ENCODE data around the gene ADAMTSL5. TPM values are rescaled to one million over a fixed set of nuclear protein-coding genes. Genes with fewer than 3 reads are reported as not detected.

ADAMTSL5 gene
- total and polyA plus RNA-seq, 9 of the 15 experiments (the other 6 are each of a cell fraction or from before 2014, with no cell fraction given), result 1.0 to 11.6 (median 4.1) TPM

DNA sequence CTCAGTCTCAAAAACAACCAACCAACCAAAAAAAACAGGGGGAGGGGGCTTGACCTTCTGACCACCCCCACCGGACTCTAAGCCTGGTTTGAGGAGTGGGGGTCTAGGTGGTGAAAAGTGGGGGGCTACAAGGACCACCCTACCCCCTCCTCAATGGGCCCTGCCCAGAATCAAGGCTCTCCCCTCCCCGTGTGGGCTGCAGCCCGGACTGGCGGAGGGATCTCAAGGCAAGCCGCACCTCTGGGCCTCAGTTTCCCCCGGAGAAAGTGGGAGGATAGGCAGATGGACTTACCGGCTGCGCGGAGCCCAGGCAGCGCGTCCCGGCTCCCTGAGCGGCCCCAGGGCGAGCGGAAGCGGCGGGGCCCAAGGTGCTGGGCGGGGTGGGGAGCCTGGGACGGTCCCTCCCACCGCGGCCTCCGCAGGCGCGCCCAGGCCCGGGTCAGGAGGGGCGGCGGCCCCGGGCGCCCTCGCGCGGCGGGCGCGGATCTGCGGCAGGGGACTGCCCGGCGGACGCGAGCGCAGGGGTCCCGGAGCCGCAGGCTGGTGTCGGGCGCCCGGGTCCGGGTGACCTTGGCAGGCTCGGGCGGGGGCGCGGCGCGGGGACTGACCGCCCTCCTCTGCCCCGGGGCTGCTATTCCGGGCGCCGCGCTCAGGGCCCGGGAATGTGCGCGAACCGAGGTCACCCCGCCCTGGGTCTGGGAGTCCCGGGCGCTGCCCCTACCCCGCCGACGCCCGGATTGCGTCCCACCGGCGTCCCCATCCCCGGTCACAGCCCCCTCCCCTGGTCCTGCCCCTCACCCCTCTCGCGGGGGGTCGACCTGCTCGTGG, at the start of gene ADAMTSL5 (continued):
- TF ChIP-seq, protein P1, sequence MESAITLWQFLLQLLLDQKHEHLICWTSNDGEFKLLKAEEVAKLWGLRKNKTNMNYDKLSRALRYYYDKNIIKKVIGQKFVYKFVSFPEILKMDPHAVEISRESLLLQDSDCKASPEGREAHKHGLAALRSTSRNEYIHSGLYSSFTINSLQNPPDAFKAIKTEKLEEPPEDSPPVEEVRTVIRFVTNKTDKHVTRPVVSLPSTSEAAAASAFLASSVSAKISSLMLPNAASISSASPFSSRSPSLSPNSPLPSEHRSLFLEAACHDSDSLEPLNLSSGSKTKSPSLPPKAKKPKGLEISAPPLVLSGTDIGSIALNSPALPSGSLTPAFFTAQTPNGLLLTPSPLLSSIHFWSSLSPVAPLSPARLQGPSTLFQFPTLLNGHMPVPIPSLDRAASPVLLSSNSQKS (CRISPR knock-in tag; IDR thresholded peaks at IDR 0.05), result no peak
- TF ChIP-seq GTF2A2 (tag; IDR thresholded peaks at IDR 0.05) (no peak), WHSC1 (IDR thresholded peaks at IDR 0.05; ENCODE audit: low read length) (no peak), CBX3 (IDR thresholded peaks at IDR 0.05; ENCODE audit: borderline replicate concordance in 1 of 2, low read length in 2 of 2) (0 out of 3 replicates have a peak, but pooled peaks of 1 of the 2 experiments have one; percentile 59), BDP1 (IDR thresholded peaks at IDR 0.05; ENCODE audit: insufficient read depth, insufficient read length) (no peak), HIVEP1 (CRISPR knock-in tag; IDR thresholded peaks at IDR 0.05) (no peak), RCOR1 (IDR thresholded peaks at IDR 0.05; ENCODE audit: borderline replicate concordance in 1 of 2, low read depth in 2 of 2, low read length in 2 of 2) (peak; percentile 60 to 88; a peak in 3 of 4 replicates), ZNF408 (CRISPR knock-in tag; IDR thresholded peaks at IDR 0.05; ENCODE audit: low read depth) (no peak), ZBTB17 (CRISPR knock-in tag; IDR thresholded peaks at IDR 0.05) (no peak), MEF2D (tag; conservative IDR thresholded peaks at IDR 0.05; ENCODE audit: low read depth) (no peak), YY1 (IDR thresholded peaks at IDR 0.05; ENCODE audit: borderline replicate concordance in 1 of 3, control insufficient read depth in 1 of 3, extremely low read depth in 1 of 3, insufficient read depth in 3 of 3, insufficient read length in 1 of 3, insufficient replicate concordance in 2 of 3, low read depth in 1 of 3, low read length in 2 of 3) (peak in 1 of 3 experiments; percentile 34), FOSL1 (tag; conservative IDR thresholded peaks at IDR 0.05) (no peak), XRCC3 (IDR thresholded peaks at IDR 0.05) (no peak), SMARCE1 (IDR thresholded peaks at IDR 0.05) (0 out of 2 replicates have a peak, but pooled peaks have one; percentile 37), BCL6 (CRISPR knock-in tag; IDR thresholded peaks at IDR 0.05) (no peak), HNRNPK (IDR thresholded peaks at IDR 0.05; ENCODE audit: low read depth, low read length, poor library complexity, severe bottlenecking) (no peak), ETV6 (IDR thresholded peaks at IDR 0.05; ENCODE audit: borderline replicate concordance in 1 of 2, low read depth in 2 of 2, low read length in 1 of 2) (no peak), ETV6 (CRISPR knock-in tag; IDR thresholded peaks at IDR 0.05; ENCODE audit: borderline replicate concordance) (no peak), PML (IDR thresholded peaks at IDR 0.05; ENCODE audit: low read length) (peak; percentile 36; the same call in 1 of the 2 replicates), TCF7 (IDR thresholded peaks at IDR 0.05; ENCODE audit: borderline replicate concordance) (no peak), RFX7 (CRISPR knock-in tag; IDR thresholded peaks at IDR 0.05) (no peak)
- TF ChIP-seq, protein P2, sequence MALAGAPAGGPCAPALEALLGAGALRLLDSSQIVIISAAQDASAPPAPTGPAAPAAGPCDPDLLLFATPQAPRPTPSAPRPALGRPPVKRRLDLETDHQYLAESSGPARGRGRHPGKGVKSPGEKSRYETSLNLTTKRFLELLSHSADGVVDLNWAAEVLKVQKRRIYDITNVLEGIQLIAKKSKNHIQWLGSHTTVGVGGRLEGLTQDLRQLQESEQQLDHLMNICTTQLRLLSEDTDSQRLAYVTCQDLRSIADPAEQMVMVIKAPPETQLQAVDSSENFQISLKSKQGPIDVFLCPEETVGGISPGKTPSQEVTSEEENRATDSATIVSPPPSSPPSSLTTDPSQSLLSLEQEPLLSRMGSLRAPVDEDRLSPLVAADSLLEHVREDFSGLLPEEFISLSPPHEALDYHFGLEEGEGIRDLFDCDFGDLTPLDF (CRISPR knock-in tag; IDR thresholded peaks at IDR 0.05), result no peak
- TF ChIP-seq, protein P3, sequence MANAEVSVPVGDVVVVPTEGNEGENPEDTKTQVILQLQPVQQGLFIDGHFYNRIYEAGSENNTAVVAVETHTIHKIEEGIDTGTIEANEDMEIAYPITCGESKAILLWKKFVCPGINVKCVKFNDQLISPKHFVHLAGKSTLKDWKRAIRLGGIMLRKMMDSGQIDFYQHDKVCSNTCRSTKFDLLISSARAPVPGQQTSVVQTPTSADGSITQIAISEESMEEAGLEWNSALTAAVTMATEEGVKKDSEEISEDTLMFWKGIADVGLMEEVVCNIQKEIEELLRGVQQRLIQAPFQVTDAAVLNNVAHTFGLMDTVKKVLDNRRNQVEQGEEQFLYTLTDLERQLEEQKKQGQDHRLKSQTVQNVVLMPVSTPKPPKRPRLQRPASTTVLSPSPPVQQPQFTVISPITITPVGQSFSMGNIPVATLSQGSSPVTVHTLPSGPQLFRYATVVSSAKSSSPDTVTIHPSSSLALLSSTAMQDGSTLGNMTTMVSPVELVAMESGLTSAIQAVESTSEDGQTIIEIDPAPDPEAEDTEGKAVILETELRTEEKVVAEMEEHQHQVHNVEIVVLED (CRISPR knock-in tag; IDR thresholded peaks at IDR 0.05), result no peak
- TF ChIP-seq, protein P4, sequence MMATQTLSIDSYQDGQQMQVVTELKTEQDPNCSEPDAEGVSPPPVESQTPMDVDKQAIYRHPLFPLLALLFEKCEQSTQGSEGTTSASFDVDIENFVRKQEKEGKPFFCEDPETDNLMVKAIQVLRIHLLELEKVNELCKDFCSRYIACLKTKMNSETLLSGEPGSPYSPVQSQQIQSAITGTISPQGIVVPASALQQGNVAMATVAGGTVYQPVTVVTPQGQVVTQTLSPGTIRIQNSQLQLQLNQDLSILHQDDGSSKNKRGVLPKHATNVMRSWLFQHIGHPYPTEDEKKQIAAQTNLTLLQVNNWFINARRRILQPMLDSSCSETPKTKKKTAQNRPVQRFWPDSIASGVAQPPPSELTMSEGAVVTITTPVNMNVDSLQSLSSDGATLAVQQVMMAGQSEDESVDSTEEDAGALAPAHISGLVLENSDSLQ (IDR thresholded peaks at IDR 0.05), result no peak
